Tibial nerve (tissue), 3 donors: ENCODE results near the gene TMEM238.
"Not testable (repeated sequence)": the region's sequence is repeated elsewhere in the genome, so short reads cannot be mapped to it uniquely, and the experiment has no call there.

Experiments
- CTCF ChIP-seq, 5 experiments: fragments of 200-600 bp in 3 of 5; fragments of 450-650 bp in 2 of 5; sonication (generic) in 3 of 5; IDR thresholded peaks; one replicate each; pipeline ENCODE4 v1.5.1; 2016 to 2019; ENCODE audit warnings: antibody characterized with exemption in 5 of 5, mild to moderate bottlenecking in 3 of 5, moderate library complexity in 2 of 5
- POLR2A ChIP-seq, 2 donors: fragments of 450-650 bp; IDR thresholded peaks; one replicate each; pipeline ENCODE4 v1.6.1; 2017; ENCODE audit warnings: antibody characterized with exemption in 2 of 2, mild to moderate bottlenecking in 2 of 2, moderate library complexity in 2 of 2

GRCh38 chr19:55409179-55409578 lies 25.1 kb upstream of the TMEM238 start:
- not testable (repeated sequence) for TF ChIP-seq CTCF, POLR2A (IDR thresholded peaks at IDR 0.05)
